Sigmoid colon (tissue), 4 donors: ENCODE data around the gene NXF3.
"Not testable (repeated sequence)": the region's sequence is repeated elsewhere in the genome, so short reads cannot be mapped to it uniquely, and the experiment has no call there.

Experiments
- EP300 ChIP-seq, 4 donors: sonication (generic); formaldehyde crosslinking; IDR thresholded peaks; one replicate each; pipeline ENCODE4 v1.6.1; 2017; ENCODE audit warnings: antibody characterized with exemption in 4 of 4
- POLR2A ChIP-seq, 2 donors: fragments of 450-650 bp; IDR thresholded peaks; one replicate each; pipeline ENCODE4 v1.6.1; 2016; ENCODE audit warnings: antibody characterized with exemption in 2 of 2, mild to moderate bottlenecking in 2 of 2, moderate library complexity in 2 of 2
- POLR2AphosphoS5 ChIP-seq, 4 donors: sonication (generic); formaldehyde crosslinking; IDR thresholded peaks; one replicate each; pipeline ENCODE4 v1.6.1; 2017; ENCODE audit warnings: antibody characterized with exemption in 4 of 4
- TF ChIP-seq, protein P1 (sequence below), 4 experiments: fragments of 450-650 bp in 3 of 4; fragments of 200-600 bp in 1 of 4; IDR thresholded peaks; one replicate each; pipeline ENCODE4 v1.5.1; 2016 to 2019; ENCODE audit warnings: antibody characterized with exemption in 4 of 4, mild to moderate bottlenecking in 3 of 4, moderate library complexity in 2 of 4

DNA sequence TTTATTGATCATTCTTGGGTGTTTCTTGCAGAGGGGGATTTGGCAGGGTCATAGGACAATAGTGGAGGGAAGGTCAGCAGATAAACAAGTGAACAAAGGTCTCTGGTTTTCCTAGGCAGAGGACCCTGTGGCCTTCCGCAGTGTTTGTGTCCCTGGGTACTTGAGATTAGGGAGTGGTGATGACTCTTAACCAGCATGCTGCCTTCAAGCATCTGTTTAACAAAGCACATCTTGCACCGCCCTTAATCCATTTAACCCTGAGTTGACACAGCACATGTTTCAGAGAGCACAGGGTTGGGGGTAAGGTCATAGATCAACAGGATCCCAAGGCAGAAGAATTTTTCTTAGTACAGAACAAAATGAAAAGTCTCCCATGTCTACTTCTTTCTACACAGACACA is 10.9 kb upstream of the NXF3 start:
- not testable (repeated sequence) for TF ChIP-seq POLR2A, EP300, POLR2AphosphoS5 (IDR thresholded peaks at IDR 0.05)
- TF ChIP-seq, protein P1, sequence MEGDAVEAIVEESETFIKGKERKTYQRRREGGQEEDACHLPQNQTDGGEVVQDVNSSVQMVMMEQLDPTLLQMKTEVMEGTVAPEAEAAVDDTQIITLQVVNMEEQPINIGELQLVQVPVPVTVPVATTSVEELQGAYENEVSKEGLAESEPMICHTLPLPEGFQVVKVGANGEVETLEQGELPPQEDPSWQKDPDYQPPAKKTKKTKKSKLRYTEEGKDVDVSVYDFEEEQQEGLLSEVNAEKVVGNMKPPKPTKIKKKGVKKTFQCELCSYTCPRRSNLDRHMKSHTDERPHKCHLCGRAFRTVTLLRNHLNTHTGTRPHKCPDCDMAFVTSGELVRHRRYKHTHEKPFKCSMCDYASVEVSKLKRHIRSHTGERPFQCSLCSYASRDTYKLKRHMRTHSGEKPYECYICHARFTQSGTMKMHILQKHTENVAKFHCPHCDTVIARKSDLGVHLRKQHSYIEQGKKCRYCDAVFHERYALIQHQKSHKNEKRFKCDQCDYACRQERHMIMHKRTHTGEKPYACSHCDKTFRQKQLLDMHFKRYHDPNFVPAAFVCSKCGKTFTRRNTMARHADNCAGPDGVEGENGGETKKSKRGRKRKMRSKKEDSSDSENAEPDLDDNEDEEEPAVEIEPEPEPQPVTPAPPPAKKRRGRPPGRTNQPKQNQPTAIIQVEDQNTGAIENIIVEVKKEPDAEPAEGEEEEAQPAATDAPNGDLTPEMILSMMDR (IDR thresholded peaks at IDR 0.05), result not testable (repeated sequence)
